Activated B cell treated with CpG ODN at 0.5 μM for 24 hours (primary cell): ENCODE data around the gene KRTAP9-9. TPM values are rescaled to one million over a fixed set of nuclear protein-coding genes. Genes with fewer than 3 reads are reported as not detected.
"Not testable (repeated sequence)": the region's sequence is repeated elsewhere in the genome, so short reads cannot be mapped to it uniquely, and the experiment has no call there.

Source experiments
- ATAC-seq: fragments of 200-7000 bp; cut with Tn5 transposase; one replicate; pipeline ENCODE4 v1.10.0; 2021; ENCODE audit warnings: low read depth, mild to moderate bottlenecking, moderate library complexity
- CTCF ChIA-PET: fragments of 350-600 bp; sonication (Branson Sonifier 250); formaldehyde crosslinking; loops from one replicate; lab custom pipeline; 2021; ENCODE audit warnings: antibody characterized with exemption; lab: Charles Lee
- POLR2A ChIA-PET: fragments of 350-600 bp; sonication (Branson Sonifier 250); formaldehyde crosslinking; loops from one replicate; lab custom pipeline; 2021; ENCODE audit warnings: antibody characterized with exemption; lab: Charles Lee
- DNase-seq: peaks from one replicate; pipeline ENCODE4 v3.0.0; 2022
- H3K27ac Mint-ChIP-seq: one replicate; pipeline ENCODE4 v1.8.0; 2020; ENCODE audit warnings: mixed read lengths
- H3K27me3 Mint-ChIP-seq: one replicate; pipeline ENCODE4 v1.8.0; 2021; ENCODE audit warnings: mixed read lengths
- H3K36me3 Mint-ChIP-seq: one replicate; pipeline ENCODE4 v1.8.0; 2021; ENCODE audit warnings: low read depth, mixed read lengths
- H3K4me1 Mint-ChIP-seq: one replicate; pipeline ENCODE4 v1.8.0; 2021; ENCODE audit warnings: mixed read lengths
- H3K4me3 Mint-ChIP-seq: one replicate; pipeline ENCODE4 v1.8.0; 2020; ENCODE audit warnings: mild to moderate bottlenecking, mixed read lengths
- H3K9me3 Mint-ChIP-seq: one replicate; pipeline ENCODE4 v1.8.0; 2020; ENCODE audit warnings: mixed read lengths
- intact Hi-C: fragments of 100-400 bp; cut with micrococcal nuclease; formaldehyde crosslinking; loops from one replicate; pipeline ENCODE4 v1.15.1; 2024
- total RNA-seq: library from RNA; stranded (reverse); gene quantifications from 2 replicates; pipeline ENCODE4 v1.2.3, GENCODE V29; 2022
- TF ChIP-seq, protein P1 (sequence below): fragments of 200-600 bp; IDR thresholded peaks from one replicate; pipeline ENCODE4 v1.8.0; 2022; ENCODE audit warnings: antibody characterized with exemption, mild to moderate bottlenecking

KRTAP9-9 gene
- not detected in 2 replicates for total RNA-seq

DNA sequence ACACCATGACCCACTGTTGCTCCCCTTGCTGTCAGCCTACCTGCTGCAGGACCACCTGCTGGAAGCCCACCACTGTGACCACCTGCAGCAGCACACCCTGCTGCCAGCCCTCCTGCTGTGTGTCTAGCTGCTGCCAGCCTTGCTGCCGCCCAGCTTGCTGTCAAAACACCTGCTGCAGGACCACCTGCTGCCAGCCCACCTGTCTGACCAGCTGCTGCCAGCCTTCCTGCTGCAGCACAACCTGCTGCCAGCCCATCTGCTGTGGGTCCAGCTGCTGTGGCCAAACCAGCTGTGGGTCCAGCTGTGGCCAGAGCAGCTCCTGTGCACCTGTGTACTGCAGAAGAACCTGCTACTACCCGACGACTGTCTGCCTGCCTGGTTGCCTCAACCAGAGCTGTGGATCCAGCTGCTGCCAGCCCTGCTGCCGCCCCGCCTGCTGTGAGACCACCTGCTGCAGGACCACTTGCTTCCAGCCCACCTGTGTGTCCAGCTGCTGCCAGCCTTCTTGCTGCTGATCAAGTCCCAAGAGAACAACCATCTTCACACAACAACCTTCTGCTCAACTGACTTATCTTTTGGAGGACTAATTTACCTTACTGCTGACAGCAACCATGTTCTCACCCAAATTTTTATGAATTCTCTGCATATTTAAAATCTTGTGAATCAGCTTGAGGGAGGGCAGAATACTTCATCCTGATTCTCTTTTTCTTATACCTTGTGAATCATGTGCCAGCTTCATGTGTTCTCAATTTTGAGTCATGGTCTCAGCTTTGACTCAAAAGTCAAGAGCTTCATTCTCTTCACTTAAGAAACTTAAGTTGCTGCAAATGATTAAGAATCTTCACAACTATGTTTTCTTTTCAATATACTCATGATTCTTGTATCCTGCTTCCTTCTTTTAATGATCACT is at the start of gene KRTAP9-9:
Gene KRTAP9-9, plus strand, starts transcription at position 4 of the 910 bp plus-strand sequence.
- ATAC-seq, H3K9me3 Mint-ChIP-seq, POLR2A ChIA-PET, DNase-seq, H3K36me3 Mint-ChIP-seq, CTCF ChIA-PET, H3K4me3 Mint-ChIP-seq, H3K27ac Mint-ChIP-seq, intact Hi-C loops, H3K4me1 Mint-ChIP-seq: not testable (repeated sequence)
- peaks cover 45% of the 10 kb centered on the region for H3K27me3 Mint-ChIP-seq

DNA sequence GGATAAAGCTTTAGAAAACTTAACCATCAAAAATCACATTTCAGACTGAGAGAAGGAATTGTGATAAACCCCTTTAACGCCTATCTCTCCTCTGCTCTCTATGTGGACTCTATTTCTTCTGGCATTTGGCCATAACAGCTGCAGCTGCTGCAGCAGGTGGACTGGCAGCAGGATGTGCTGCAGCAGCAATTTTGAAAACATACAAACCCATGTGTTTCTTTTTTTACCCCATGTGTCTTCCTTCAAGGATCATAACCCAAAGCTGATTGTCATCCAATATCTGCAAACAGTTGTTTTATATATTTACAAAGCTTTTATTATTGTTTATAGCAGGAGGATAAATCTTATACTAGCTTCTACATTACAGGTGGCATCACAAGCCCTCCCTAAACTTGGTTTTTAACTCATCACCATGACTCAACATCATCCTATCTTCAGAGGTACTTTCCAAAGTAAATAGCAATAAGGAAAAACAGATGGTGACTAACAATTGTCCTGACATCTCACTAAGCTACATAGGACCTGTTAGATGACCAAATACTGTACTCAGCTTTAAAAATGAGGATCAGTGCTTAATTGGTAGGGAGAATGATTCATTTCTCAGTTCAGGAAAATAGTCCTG is 43.2 kb upstream of the KRTAP9-9 start:
- Mint-ChIP-seq H3K4me3 (no peak overlapping the region), H3K4me1 (peaks cover 5% of the 10 kb centered on the region), H3K9me3 (no peaks in the 10 kb centered on the region), H3K36me3 (no peaks in the 10 kb centered on the region), H3K27me3 (peaks cover 36% of the 10 kb centered on the region), H3K27ac (no peak overlapping the region)
- ChIA-PET POLR2A (no interaction called here), CTCF (interaction anchor here (0.6 kb wide), 1 partner anchor 345 kb away, joined by 4 read pairs; no protein-coding TSS in a partner anchor)
- intact Hi-C loops, result no loop called here
- TF ChIP-seq, protein P1, sequence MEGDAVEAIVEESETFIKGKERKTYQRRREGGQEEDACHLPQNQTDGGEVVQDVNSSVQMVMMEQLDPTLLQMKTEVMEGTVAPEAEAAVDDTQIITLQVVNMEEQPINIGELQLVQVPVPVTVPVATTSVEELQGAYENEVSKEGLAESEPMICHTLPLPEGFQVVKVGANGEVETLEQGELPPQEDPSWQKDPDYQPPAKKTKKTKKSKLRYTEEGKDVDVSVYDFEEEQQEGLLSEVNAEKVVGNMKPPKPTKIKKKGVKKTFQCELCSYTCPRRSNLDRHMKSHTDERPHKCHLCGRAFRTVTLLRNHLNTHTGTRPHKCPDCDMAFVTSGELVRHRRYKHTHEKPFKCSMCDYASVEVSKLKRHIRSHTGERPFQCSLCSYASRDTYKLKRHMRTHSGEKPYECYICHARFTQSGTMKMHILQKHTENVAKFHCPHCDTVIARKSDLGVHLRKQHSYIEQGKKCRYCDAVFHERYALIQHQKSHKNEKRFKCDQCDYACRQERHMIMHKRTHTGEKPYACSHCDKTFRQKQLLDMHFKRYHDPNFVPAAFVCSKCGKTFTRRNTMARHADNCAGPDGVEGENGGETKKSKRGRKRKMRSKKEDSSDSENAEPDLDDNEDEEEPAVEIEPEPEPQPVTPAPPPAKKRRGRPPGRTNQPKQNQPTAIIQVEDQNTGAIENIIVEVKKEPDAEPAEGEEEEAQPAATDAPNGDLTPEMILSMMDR, result no peak
- ATAC-seq (no peak), DNase-seq (no peak)

DNA sequence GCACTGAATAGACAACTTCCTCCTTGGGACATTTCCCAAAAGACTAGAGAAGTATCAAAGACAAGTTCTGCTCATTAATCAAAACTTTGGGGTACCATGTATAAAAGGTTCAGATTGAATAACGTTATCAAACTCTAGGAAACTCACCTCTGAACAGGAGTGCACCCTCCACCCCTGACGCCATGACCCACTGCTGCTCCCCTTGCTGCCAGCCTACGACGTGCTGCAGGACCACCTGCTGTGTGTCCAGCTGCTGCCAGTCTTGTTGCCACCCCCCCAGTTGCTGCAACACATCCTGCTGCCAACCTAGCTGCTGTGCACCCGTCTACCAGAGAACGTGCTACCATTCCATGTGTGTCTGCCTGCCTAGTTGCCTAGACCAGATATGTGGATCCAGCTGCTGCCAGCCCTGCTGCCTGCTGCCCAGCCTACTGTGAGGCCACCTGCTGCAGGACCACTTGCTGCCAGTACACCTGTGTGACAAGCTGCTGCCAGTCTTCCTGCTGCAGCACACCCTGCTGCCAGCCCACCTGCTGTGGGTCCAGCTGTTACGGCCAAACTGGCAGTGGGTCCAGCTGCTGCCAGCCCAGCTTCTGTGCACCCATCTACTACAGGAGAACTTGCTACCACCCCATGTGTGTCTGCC is 42.5 kb upstream of the KRTAP9-9 start:
- Mint-ChIP-seq H3K36me3 (no peaks in the 10 kb centered on the region), H3K4me3 (no peak overlapping the region), H3K27me3 (peaks cover 35% of the 10 kb centered on the region), H3K9me3 (no peaks in the 10 kb centered on the region), H3K27ac (no peak overlapping the region), H3K4me1 (peaks cover 5% of the 10 kb centered on the region)
- no peak for DNase-seq
- POLR2A ChIA-PET, result no interaction called here
- CTCF ChIA-PET, result no interaction called here
- TF ChIP-seq, protein P1, result no peak
- no peak for ATAC-seq
- intact Hi-C loops, result no loop called here

DNA sequence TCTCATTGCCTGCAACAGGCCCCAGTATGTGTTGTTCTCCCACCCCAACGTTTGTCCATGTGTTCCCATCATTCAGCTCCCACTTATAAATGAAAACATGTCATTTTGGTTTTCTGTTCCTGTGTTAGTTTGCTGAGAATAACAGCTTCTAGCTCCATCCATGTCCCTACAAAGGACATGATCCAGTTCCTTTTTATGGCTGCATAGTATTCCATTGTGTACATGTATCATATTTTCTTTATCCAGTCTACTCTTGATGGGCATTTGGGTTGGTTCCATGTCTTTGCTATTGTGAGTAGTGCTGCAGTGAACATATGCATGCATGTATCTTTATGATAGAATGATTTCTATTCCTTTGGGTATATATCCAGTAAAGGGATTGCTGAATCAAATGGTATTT is 39.5 kb upstream of the KRTAP9-9 start:
- TF ChIP-seq, protein P1, result no peak
- H3K27ac Mint-ChIP-seq, result no peak overlapping the region
- no peaks in the 10 kb centered on the region for H3K36me3 Mint-ChIP-seq
- no peak for DNase-seq
- peaks cover 2% of the 10 kb centered on the region for H3K9me3 Mint-ChIP-seq
- ChIA-PET CTCF (no interaction called here), POLR2A (no interaction called here)
- intact Hi-C loops, result no loop called here
- no peak overlapping the region for H3K4me3 Mint-ChIP-seq
- H3K4me1 Mint-ChIP-seq, result peaks cover 5% of the 10 kb centered on the region
- ATAC-seq, result no peak
- peaks cover 25% of the 10 kb centered on the region for H3K27me3 Mint-ChIP-seq

DNA sequence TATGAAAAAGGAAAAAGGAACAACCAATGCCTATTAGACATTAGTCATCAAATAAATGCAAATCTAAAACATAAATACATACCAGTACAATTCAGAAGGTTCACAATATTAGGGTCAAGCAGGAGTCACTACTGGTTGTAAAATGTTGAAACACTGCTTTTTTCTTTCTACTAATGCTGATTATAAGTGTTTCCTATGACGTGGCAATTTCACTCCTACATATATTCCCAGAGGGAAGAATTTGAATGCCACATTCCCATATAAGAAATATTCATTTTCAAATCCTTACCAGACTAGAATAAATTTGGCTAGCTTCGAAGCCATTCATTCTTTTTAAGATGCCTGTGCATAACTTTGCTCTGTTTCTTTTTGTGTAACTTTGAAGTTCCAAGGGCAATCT is 31.4 kb upstream of the KRTAP9-9 start:
- Mint-ChIP-seq H3K4me1 (peaks cover 1% of the 10 kb centered on the region), H3K4me3 (no peak overlapping the region), H3K9me3 (peaks cover 2% of the 10 kb centered on the region), H3K27me3 (peaks cover 33% of the 10 kb centered on the region), H3K36me3 (no peaks in the 10 kb centered on the region), H3K27ac (no peak overlapping the region)
- intact Hi-C loops, result no loop called here
- ATAC-seq (no peak), DNase-seq (no peak)
- ChIA-PET CTCF (no interaction called here), POLR2A (no interaction called here)
- TF ChIP-seq, protein P1, result no peak
